M059J (cell line): Measurements from ENCODE around the gene NFASC. TPM values are rescaled to one million over a fixed set of nuclear protein-coding genes. Genes with fewer than 3 reads are reported as not detected.
A peak's percentile ranks its signal among the peaks of the same experiment; 100 is the strongest.

ENCODE experiments used
- DNase-seq: peaks from one replicate; pipeline ENCODE4 v3.0.0-alpha.2; 2012; ENCODE audit warnings: low read depth
- total RNA-seq: library from RNA; depleted of rRNA; stranded (reverse); fragments of >200 nt; shearing (Covaris generic); gene quantifications from 2 replicates; pipeline ENCODE4 v1.2.3, GENCODE V29; 2014

Gene NFASC
- total RNA-seq, 1 experiment from 2014 or later, result 24.1 TPM

DNA sequence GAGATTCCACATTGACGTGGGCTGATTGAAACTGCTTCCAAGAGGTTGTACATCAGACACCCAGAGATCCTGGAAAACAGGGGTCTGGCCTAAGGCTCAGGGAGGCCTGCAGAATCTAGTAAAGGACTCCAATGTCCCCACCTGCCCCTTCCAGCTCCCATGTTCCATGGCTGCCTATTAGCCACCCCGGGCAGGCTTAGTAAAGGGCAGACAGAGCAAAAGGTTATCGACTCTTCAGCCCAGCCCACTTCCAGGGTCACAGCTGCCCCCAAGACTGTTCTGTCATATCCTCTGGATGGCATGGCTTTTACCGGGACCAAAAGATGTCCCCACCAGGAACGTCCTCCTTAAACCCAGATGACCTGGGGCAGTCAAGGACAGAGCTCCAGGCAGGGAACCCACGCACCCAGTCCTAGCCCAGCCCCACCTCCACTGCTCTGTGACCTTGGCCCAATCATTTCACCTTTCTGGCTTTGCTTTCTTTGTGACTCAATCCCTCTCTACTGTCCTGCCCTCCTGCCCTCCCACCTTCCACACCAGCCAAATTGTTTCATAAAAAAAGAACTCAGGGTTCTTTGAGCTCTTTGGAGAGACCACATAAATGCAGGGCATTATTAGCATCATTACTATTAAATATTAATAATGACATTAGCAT, 167.6 kb downstream of the NFASC start:
- no peak for DNase-seq

DNA sequence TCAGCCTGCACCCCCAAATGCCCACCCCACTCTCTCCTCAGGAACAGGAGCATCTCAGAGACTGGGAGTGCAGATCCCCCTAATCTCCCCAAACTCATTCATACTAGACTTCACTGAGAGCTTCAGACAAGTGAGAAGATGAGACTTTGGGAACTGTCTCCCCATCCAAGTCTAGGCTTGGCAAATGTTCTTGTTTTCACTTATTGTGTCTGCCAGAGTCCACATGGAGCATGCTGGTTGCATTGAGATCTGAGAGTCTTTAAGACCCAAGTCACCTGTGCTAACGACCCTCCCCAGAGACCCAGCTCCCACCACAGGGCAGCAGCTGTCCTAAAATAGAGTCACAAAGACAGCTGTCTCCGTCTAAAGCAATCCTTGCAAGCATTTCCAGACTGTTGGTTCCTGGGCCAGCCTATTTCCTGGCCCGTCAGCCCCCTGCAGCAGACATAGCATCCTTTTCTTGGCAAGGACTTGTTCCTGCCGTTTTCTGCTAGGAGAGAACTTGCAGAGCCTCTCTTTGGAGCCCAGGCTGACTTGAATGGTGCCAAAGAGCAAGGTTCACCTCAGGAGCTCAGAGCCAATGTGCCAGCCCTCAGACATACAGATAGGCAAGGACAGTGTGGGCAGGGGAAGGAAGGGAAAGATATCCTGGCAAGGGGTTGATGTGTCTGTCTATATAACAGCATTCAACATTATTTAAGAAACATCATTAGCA, 170.5 kb downstream of the NFASC start:
- no peak for DNase-seq

DNA sequence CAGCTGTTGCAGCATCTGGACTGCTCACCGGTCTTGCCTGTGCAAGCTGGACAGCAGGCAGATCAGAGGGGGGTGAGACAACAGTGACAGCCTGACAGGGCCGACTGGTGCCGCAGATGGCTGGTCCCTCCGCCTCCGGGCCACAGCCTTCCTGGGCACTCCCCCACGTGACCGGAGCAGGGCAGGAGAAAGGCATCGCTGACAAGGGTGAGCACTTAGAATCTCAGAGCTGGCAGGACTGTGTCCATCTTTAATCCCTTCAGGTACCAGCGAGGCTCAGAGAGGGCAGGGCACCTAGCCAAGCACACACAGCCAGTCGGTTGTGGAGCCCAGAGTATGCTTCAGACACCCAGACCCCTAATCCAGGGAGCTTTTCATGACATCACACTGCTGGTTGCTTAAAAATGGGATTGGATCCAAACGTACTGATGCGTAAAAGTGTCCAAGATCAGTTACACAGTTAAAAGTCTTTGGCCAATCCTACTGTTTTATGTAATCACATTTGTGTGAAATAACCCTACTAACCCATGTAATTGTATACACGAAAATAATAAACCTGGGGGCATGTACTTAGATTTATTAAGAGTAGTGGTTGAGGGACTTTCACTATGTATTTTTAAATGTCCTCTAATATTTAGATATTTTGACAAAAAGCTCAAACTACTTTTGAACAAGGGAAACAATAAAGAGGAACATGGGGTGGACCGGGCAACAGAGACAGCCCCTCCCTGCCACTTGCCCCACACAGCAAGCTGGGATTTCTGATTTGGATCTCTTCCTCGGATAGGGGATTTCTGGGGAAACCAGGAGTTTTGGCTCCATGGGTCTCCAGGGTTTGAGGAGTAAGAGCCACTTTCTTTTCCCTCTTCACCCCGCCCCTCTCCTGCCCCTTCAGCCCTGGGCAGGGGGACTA, 171.6 kb downstream of the NFASC start:
- no peak for DNase-seq

DNA sequence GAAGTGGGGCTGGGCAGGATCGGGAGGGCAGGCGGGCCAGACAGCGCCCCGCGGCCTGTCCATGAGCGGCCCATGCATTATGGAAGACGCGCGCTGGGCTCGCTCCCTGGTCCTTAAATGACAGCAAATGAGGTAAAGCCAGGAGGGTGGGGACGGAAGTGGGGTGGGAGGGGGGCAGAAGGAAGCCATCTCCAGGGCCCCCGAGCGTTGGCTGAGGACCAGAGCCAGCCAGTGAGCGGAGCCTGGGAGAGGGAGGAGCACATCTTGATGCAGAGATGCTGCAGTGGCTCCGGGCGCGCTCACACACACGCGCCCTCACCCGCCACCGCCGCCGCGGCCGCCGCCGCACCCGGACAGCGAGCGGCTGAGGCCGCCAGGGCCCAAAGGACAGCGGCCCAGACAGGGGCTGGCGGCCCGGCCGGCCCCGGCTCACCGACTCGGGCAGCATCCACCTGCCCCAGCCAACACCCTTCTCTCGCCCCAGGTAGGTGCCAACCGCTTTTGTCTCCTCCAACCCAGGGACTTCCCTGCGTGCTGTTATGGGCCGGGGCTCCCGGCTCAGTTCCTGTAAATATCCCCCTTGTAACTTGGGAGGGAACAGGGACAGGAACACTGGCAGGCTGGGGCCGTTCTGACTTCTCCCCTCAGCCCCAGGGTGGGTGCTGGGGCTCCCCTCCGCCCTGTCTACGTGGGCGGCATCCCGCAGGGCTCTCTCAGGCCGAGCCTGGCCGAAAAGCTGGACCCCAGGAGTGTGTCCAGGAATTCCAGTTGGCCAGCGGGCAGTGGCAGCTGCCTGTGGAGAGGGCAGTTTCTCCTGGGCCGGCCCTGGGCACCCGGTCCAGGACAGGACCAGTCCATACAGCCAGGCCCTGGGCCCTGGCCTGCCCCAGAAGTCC, 172.5 kb downstream of the NFASC start, which contains the start of gene CNTN2:
Gene CNTN2 (plus strand): TSS at position 302 of the 896 bp plus-strand sequence. CDS start 9,974 bp downstream, outside the sequence.
- DNase-seq, result no peak

DNA sequence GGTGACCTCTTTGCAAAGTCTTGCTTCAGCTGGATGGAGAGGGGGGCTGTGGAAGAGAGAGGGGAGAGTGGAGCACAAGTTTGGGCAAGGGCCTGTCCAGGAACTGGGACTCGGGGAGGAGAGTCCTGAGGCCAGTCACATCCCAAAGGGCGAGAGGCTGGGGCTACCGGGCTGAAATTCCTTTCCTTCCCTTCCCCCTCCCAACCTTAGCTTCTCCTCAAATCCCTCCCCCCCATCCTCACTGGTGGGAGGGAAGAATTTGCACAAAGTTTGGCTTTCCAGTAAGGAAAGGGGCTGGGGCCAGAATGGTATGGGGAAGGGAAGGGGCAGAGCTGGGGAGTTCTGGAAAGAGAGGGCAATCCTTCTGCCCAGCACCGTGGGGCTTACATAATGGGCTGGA, 173.2 kb downstream of the NFASC start:
- no peak for DNase-seq

DNA sequence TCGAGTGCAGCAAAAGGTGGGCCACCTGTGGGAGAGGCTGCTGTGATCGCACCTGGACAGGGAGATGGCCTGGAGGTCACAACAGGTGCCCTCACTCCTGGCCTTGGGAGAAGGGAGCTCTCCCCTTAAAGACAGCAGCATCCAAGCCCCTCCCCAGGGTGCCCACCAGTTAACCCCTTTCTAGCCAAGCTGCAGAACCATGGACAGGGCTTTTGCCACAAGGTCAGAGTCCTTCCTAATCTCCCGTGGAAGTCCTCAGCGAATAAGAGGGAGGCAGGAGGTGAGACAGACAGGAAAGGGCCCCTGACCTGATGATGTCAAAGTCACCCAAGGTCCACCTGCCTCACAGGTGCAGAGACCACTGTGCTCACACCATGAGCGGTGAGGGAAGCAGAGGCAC, 174.1 kb downstream of the NFASC start:
- DNase-seq, result no peak

DNA sequence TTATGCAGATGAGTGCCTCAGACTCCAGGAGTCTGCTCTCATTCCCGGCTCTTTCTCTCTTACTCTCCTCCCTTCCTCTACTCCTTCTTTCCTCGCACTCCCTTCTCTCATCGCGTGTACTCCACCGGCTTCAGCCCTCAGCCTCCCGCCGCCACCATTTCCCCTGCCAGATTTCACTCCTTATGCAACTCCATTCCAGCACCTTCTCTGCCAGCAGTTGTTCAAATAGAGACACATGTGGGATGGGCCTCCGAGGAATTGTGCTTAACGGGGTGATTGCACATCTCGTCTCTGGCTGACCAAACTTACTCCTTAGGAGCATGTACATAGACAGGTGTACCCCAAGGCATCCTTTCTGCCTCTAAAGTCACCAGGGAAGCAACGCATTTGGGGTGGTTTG, 174.5 kb downstream of the NFASC start:
- DNase-seq, result no peak

DNA sequence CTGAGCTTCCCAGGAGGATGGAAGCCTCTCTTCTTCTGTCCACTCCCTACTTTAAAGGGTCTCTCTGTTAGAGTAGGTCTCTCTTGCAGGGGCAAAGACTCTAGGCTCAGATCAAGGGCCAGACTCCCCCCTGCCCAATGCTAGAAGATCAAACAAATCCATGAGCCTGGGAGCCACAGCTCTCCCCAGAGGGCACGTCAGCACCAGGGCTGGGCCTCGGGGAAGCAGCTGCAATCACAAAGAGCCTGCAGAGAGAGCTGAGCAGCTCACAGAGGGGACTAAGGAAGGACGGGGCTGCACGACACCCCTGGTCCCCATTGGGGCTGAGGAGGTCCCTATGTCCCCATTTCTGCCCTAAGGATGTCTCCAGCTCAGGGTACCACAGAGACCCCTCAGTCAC, 176.2 kb downstream of the NFASC start:
- no peak for DNase-seq

DNA sequence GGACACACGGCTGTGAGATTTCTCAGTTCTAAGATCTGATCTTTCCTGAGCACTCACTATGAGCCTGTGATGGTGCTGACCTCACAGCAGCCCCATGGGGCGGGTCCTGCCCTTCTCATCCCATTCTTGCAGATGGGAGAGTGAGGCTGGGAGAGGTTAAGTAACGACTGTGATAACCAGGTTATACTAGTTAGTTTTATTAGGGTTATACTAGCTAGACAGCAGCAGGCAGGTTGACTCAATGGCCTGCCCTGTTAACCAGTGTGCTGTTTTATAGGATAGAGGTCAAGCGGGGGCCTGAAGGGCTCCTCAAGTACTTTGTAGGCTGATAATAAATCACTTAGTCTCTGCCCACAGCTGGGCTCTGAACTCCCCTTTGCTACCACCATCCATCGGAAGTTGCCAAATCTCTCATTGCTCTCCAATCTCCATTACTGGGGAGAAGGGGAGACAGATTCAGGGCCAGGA, 177.1 kb downstream of the NFASC start:
- no peak for DNase-seq

DNA sequence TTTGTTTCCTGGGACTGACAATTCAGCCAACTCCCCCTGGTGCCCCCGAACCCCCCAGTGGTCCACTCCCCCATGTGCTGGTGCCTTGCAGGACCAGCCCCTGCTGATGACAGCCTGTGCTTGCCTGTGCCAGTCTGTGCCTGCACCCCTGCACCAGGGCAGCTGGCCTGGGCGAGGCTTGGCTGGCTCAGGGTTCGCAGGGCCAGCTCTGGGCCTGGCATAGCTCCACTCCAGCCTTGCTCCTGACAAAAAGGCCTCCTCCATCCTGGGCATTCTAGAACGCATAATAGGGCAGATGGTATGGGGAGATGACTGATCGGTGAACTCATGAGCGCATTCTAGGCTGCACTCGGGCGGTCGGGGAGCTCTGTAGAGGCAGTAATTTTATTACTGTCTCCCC, 177.7 kb downstream of the NFASC start:
- no peak for DNase-seq

DNA sequence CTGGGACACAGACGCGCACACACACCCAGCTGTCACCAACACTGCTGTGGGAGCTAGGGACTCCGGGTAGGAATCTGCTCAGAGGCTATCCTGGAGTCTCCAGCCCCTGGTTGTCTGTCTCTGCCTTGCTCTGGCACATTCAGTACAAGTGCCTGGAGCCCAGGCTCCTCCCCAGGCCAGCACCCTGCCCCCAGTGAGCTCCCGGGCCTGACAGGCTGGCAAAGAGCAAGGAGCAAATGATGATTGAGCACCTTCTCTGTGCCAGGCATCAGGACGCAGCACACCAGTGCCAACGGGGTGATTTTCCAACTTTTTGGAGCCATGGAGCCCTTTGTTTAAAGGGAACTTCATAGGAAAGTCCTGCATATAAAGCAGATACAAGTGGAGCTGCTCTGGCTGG, 178.8 kb downstream of the NFASC start:
- DNase-seq, result no peak

DNA sequence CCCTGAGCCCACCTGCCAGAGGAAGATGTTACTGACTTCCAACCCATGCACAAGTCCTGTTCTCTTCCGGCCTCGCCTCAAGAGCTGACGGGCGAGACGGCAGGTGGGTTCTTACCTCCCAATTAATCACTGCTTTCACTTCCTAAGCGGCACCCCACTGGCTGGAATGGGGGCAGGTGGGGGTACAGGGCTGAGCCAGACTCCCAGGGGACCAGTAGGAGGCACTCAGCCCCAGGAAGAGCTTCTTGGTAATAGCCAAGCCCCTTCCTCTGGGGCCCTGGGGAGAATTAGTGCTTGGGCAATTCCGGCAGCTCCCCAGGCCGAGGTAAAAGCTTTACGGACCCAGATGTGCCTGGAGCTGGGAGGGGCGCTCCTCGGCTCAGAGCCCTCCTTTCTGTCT, 182.0 kb downstream of the NFASC start:
- DNase-seq, result no peak

DNA sequence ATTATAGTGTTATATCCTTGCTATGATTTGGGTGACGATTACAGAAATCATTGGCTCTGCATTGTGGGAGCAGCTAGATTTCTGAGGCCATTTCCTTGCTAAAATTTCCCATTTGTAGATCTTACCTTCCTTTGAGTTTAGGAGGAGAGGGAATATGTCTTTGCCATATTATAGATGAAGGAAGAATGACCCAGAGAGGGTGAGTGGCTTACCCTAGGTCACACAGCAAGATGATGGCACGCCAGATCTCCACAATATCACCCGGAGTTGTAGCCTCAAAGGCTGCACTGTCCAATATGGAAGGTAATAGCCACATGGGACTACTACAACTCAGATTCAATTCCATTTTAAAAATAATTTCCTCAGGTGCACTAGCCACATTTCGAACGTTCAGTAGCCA, 182.6 kb downstream of the NFASC start:
- no peak for DNase-seq

DNA sequence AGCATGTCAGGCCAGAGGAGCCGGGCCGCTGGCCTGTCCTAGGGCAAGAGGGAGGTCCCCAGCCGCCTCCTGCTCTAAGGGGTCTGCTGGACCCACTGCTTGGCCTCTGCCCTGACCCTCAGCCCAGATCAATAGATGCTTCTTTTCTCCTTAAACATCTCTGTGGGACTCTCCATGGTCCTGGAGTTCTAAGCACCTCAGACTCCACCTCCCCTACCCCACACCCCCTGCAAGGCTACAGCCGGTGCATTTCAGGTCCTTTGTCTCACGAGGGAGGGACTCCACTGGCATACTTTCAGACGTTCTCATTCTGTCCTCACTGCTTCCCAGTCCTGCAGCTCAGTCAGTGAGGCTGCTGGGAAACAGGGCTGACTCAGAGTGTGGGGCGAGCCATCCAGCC, 183.4 kb downstream of the NFASC start:
- DNase-seq, result peak; percentile 8

DNA sequence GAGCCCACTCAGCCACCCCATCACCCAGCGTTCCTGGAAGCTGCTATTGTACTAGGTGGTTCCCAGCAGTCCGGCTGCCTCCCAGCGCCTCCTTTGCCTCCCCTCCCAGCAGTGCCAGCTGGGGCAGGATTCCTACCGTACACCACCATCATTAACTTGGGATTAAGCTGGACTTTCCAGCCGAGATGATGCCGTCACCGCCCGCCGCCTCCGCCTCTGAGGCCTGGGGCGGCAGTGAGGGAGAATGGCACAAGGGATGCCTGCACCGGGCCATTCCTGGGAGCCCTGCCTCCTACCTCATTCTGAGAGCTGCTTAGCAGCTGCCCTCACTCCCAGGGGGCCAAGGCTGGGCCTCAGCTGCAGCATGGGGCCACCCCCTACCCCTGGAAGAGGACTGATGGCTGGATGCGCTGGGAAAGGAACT, 185.5 kb downstream of the NFASC start:
- no peak for DNase-seq

DNA sequence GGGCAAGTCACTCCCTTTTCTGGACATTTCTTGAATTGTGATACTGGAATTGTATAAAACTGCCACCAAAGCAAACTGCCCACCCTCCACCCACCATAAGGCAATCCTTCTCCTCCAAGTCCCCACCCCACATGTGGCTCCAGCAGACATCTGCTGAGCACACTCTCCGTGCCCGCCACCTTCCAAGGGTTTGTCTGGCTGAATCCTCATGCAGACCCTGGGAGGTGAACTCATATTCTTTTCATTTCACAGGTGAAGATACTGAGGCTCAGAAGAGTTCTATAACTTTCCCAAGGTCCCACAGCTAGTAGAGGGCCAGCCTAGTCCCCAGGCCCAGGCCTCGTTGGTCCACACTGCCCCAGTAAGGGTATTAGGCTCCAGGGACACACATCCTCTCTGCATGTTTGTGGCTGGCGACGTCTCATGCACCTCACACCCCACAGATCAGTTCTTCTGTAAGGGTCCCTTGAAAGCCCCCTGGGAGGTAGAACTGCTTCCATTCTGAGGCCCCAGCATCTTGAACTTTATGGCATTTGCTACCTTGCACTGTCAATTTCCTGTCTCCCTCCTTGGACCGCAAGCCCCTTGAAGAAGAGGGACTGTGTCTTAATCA, 186.4 kb downstream of the NFASC start:
- no peak for DNase-seq

DNA sequence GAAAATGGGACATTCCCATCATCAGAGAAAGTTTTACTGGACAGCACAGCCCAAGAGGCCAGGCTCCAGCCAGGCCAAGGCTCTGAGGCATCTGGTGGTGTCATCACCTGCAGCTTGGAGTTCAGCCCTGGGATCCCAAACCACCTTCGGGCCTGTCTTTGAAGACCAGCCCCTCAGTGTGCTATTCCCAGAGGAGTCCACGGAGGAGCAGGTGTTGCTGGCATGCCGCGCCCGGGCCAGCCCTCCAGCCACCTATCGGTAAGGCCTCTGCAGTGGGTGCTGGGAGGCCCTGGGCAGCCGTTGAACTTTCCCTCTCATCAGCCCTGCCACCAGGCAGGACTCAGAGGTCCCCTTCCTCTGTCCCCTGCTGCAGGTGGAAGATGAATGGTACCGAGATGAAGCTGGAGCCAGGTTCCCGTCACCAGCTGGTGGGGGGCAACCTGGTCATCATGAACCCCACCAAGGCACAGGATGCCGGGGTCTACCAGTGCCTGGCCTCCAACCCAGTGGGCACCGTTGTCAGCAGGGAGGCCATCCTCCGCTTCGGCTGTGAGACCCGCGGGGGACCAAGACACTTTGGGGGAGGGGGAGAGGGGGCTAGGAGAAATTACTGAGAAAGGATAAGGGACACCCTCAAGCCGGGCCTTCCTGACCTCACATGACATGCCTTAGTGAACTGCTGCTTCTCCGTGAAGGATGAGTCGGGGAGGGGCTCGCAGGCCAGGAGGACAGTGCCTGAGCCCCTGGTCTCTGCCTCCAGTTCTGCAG, 187.3 kb downstream of the NFASC start:
- no peak for DNase-seq

DNA sequence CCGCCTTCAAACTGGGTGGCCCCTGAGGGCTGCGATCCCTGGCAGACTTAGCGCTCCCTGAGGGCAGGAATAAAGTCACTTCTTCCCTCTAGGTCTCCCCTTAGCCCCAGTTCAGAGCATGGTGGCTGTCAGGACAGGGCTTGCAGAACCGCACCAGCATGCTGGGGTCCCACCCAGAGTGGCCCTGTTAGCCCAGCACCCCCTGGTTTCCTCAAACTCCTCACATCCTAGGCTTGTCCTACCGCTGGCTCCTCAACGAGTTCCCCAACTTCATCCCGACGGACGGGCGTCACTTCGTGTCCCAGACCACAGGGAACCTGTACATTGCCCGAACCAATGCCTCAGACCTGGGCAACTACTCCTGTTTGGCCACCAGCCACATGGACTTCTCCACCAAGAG, 188.2 kb downstream of the NFASC start:
- no peak for DNase-seq

DNA sequence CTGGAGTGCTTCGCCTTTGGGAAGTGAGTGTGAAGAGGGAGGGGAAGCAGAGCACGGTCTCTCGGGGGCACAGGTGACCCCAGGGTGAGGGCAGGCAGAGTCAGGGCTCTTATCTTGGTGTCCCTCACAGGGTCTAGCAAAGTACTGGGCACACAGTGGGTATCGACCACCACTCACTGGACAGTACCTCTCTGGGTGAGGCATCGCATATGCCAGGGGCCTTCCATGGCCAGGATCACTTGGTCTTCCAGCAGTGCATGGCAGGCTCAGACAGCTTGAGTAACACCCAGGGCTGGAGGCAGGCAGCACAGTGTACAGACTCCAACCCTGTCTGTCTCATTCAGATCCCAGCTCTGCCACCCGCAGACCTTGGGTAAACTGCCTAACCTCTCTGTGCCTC, 189.0 kb downstream of the NFASC start:
- no peak for DNase-seq

DNA sequence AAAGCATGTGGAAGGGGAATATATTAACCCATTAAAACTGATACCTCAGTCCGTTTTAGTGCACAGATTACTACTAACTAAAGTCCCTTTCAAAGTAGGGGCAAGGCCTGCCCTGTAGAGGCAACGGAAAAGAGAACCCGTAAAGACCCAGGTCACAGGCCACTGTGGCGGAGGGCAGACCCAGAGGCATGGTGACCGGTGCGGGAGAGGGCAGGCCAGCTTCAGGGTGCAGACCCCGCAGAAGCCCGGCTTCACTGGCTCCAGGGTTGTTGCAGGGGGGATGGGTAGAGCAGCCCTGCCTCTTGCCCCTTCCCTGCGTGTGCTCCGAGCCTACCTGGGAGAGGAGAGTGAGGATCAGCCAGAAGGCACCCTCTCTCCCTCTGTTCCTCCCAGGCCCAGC, 190.1 kb downstream of the NFASC start:
- no peak for DNase-seq
